HG03095 (cell line): ENCODE data around the gene SKI.

Experiments
- ATAC-seq: cut with Tn5 transposase; IDR thresholded peaks from one replicate; pipeline ENCODE4 v1.9.1; 2021; ENCODE audit warnings: moderate library complexity; ENCODE audit not compliant: unreplicated experiment

SKI gene

GRCh38 chr1:2209400-2210083 lies 18.6 kb upstream of the SKI start:
- no peak for ATAC-seq

GRCh38 chr1:2210084-2210653 lies 17.9 kb upstream of the SKI start:
- no peak for ATAC-seq

GRCh38 chr1:2210786-2211185 lies 17.3 kb upstream of the SKI start:
- ATAC-seq = no peak

- no peak for ATAC-seq
Observed at GRCh38 chr1:2212274-2212531, 15.9 kb upstream of the SKI start.

GRCh38 chr1:2212532-2213491 lies 15.3 kb upstream of the SKI start:
- no peak for ATAC-seq

GRCh38 chr1:2213576-2214505 lies 14.3 kb upstream of the SKI start:
- ATAC-seq = no peak

GRCh38 chr1:2214541-2215241 lies 13.4 kb upstream of the SKI start:
- no peak for ATAC-seq

GRCh38 chr1:2215329-2215728 lies 12.8 kb upstream of the SKI start:
- no peak for ATAC-seq

GRCh38 chr1:2215909-2216766 lies 12.0 kb upstream of the SKI start:
- no peak for ATAC-seq

GRCh38 chr1:2216767-2217058 lies 11.4 kb upstream of the SKI start:
- ATAC-seq = no peak

- ATAC-seq = no peak
Observed at GRCh38 chr1:2221271-2221670, 6.8 kb upstream of the SKI start.

GRCh38 chr1:2224170-2224584 lies 3.9 kb upstream of the SKI start:
- ATAC-seq = no peak

- ATAC-seq = no peak
Observed at GRCh38 chr1:2224631-2225428, 3.3 kb upstream of the SKI start.

GRCh38 chr1:2226525-2227345 lies 1.4 kb upstream of the SKI start:
- no peak for ATAC-seq

GRCh38 chr1:2227346-2228156 lies 568 bp upstream of the SKI start:
- peak; percentile 80 for ATAC-seq

- no peak for ATAC-seq
Observed at GRCh38 chr1:2228694-2229036, 546 bp downstream of the SKI start.
